Measurements from ENCODE around the gene CYB5R4.
"Not testable (repeated sequence)": the region's sequence is repeated elsewhere in the genome, so short reads cannot be mapped to it uniquely, and the experiment has no call there.

GRCh38 chr6:83907623-83908390 lies 48.3 kb downstream of the CYB5R4 start:
- not testable (repeated sequence) for TF ChIP-seq POLR2AphosphoS5 (IDR thresholded peaks at IDR 0.05); CTCF (IDR thresholded peaks at IDR 0.05 in 8 of 11, conservative IDR thresholded peaks at IDR 0.05 in 3 of 11); POLR2A (IDR thresholded peaks at IDR 0.05)
